ENCODE measurements around the gene ADAMTS17.

ADAMTS17 gene

GRCh38 chr15:100308608-100309007 is 33.2 kb downstream of the ADAMTS17 start:
- H3K4me1 Mint-ChIP-seq: peaks cover 55% of the 10 kb centered on the region
- H3K27ac Mint-ChIP-seq: peak overlapping the region; percentile 48 to 85 (median 69)
- peaks cover 13% of the 10 kb centered on the region for H3K36me3 Mint-ChIP-seq (ENCODE audit: low read depth)
- TF ChIP-seq CTCF (IDR thresholded peaks at IDR 0.05; ENCODE audit: unreplicated experiment in 3 of 3): no peak
- peaks cover 30% of the 10 kb centered on the region for H3K27me3 Mint-ChIP-seq (ENCODE audit: low read depth)
- H3K9me3 Mint-ChIP-seq: peaks cover 10% of the 10 kb centered on the region
- H3K4me3 Mint-ChIP-seq: peak overlapping the region in 1 of 3 experiments; percentile 4

- peak overlapping the region in 2 of 3 experiments; percentile 4 to 7 for H3K4me3 Mint-ChIP-seq
- TF ChIP-seq CTCF (IDR thresholded peaks at IDR 0.05; ENCODE audit: unreplicated experiment in 3 of 3): no peak
- H3K36me3 Mint-ChIP-seq (ENCODE audit: low read depth): peaks cover 13% of the 10 kb centered on the region
- H3K9me3 Mint-ChIP-seq: peaks cover 10% of the 10 kb centered on the region
- H3K4me1 Mint-ChIP-seq: peaks cover 55% of the 10 kb centered on the region
- peak overlapping the region; percentile 48 to 85 (median 69) for H3K27ac Mint-ChIP-seq
- peaks cover 30% of the 10 kb centered on the region for H3K27me3 Mint-ChIP-seq (ENCODE audit: low read depth)
Measured at GRCh38 chr15:100308213-100308600, 33.6 kb downstream of the ADAMTS17 start.

GRCh38 chr15:100307241-100308212 is 34.2 kb downstream of the ADAMTS17 start:
- Mint-ChIP-seq H3K27me3 (ENCODE audit: low read depth) (peaks cover 30% of the 10 kb centered on the region), H3K36me3 (ENCODE audit: low read depth) (peaks cover 12% of the 10 kb centered on the region), H3K9me3 (peaks cover 10% of the 10 kb centered on the region), H3K4me1 (peaks cover 54% of the 10 kb centered on the region), H3K27ac (peak overlapping the region; percentile 48 to 85 (median 69)), H3K4me3 (peak overlapping the region in 2 of 3 experiments; percentile 24 to 55)
- TF ChIP-seq CTCF (IDR thresholded peaks at IDR 0.05; ENCODE audit: unreplicated experiment in 3 of 3): no peak

- H3K36me3 Mint-ChIP-seq (ENCODE audit: low read depth): peaks cover 6% of the 10 kb centered on the region
Measured at GRCh38 chr15:100306098-100306497, 35.7 kb downstream of the ADAMTS17 start.

GRCh38 chr15:100301910-100302431 is 39.8 kb downstream of the ADAMTS17 start:
- H3K9me3 Mint-ChIP-seq: peaks cover 20% of the 10 kb centered on the region
- H3K4me1 Mint-ChIP-seq: peaks cover 3% of the 10 kb centered on the region
- no peak for TF ChIP-seq CTCF (IDR thresholded peaks at IDR 0.05; ENCODE audit: unreplicated experiment in 3 of 3)
- peaks cover 6% of the 10 kb centered on the region for H3K36me3 Mint-ChIP-seq (ENCODE audit: low read depth)
- no peak overlapping the region for H3K4me3 Mint-ChIP-seq
- peaks cover 8% of the 10 kb centered on the region for H3K27me3 Mint-ChIP-seq (ENCODE audit: low read depth)
- H3K27ac Mint-ChIP-seq: no peak overlapping the region

More at GRCh38 chr15:100306098-100306497, 35.7 kb downstream of the ADAMTS17 start:
- Mint-ChIP-seq H3K27me3 (ENCODE audit: low read depth) (peaks cover 24% of the 10 kb centered on the region), H3K4me1 (peaks cover 40% of the 10 kb centered on the region), H3K4me3 (no peak overlapping the region), H3K9me3 (peaks cover 5% of the 10 kb centered on the region), H3K27ac (no peak overlapping the region)
- TF ChIP-seq CTCF (IDR thresholded peaks at IDR 0.05; ENCODE audit: unreplicated experiment in 3 of 3): no peak

Measured in nephron (organoid).